Measurements from ENCODE around the gene ANGEL2.

GRCh38 chr1:212942679-212943392 is 72.8 kb downstream of the ANGEL2 start:
- TF ChIP-seq LEF1 (IDR thresholded peaks at IDR 0.05; ENCODE audit: borderline replicate concordance) (no peak), HDGF (IDR thresholded peaks at IDR 0.05; ENCODE audit: borderline replicate concordance) (no peak), L3MBTL2 (conservative IDR thresholded peaks at IDR 0.05) (no peak), TARDBP (IDR thresholded peaks at IDR 0.05) (no peak), ELF4 (IDR thresholded peaks at IDR 0.05) (no peak), BHLHE40 (IDR thresholded peaks at IDR 0.05; ENCODE audit: borderline replicate concordance) (no peak)
- TF ChIP-seq, protein P1, sequence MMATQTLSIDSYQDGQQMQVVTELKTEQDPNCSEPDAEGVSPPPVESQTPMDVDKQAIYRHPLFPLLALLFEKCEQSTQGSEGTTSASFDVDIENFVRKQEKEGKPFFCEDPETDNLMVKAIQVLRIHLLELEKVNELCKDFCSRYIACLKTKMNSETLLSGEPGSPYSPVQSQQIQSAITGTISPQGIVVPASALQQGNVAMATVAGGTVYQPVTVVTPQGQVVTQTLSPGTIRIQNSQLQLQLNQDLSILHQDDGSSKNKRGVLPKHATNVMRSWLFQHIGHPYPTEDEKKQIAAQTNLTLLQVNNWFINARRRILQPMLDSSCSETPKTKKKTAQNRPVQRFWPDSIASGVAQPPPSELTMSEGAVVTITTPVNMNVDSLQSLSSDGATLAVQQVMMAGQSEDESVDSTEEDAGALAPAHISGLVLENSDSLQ (IDR thresholded peaks at IDR 0.05), result no peak

Data from HEK293T (cell line).